Natural killer cell (primary cell): ENCODE measurements around the gene RELT. TPM values are rescaled to one million over a fixed set of nuclear protein-coding genes. Genes with fewer than 3 reads are reported as not detected.

Experiments used
- ATAC-seq, 3 donors: fragments of 150-1000 bp in 2 of 3; fragments of 200-7000 bp in 1 of 3; cut with Tn5 transposase; 1 replicate in 1 of 3; 2 replicates in 2 of 3; pipeline ENCODE4 v1.10.0; 2021; ENCODE audit warnings: mild to moderate bottlenecking in 2 of 3, moderate library complexity in 2 of 3
- DNase-seq, 2 donors: peaks; one replicate each; pipeline versions ENCODE4 v3.0.0 to v3.0.0-alpha.2; 2013 to 2021; ENCODE audit warnings: mixed read lengths in 1 of 2
- H3K27ac ChIP-seq: one replicate; pipeline ENCODE4 v1.5.1; 2013; ENCODE audit warnings: mild to moderate bottlenecking, low read length
- H3K27me3 ChIP-seq: one replicate; pipeline ENCODE4 v1.6.1; 2013; ENCODE audit warnings: low read length; ENCODE audit not compliant: control insufficient read depth, insufficient read depth
- H3K36me3 ChIP-seq: one replicate; pipeline ENCODE4 v1.6.1; 2013; ENCODE audit warnings: low read length; ENCODE audit not compliant: control insufficient read depth, insufficient read depth
- H3K4me1 ChIP-seq: one replicate; pipeline ENCODE4 v1.6.1; 2013; ENCODE audit warnings: low read length; ENCODE audit not compliant: control insufficient read depth, insufficient read depth
- H3K4me3 ChIP-seq: one replicate; pipeline ENCODE4 v1.5.1; 2013; ENCODE audit warnings: low read length
- H3K9me3 ChIP-seq: one replicate; pipeline ENCODE4 v1.6.1; 2013; ENCODE audit warnings: low read length; ENCODE audit not compliant: control insufficient read depth, insufficient read depth
- H3K27ac Mint-ChIP-seq, 2 donors: one replicate each; pipeline ENCODE4 v1.8.0; 2022; ENCODE audit warnings: mild to moderate bottlenecking in 2 of 2, mixed read lengths in 2 of 2, moderate library complexity in 1 of 2
- H3K27me3 Mint-ChIP-seq, 2 donors: one replicate each; pipeline ENCODE4 v1.8.0; 2022; ENCODE audit warnings: low read depth in 2 of 2, mixed read lengths in 2 of 2
- H3K36me3 Mint-ChIP-seq: one replicate; pipeline ENCODE4 v1.8.0; 2022; ENCODE audit warnings: mixed read lengths
- H3K4me1 Mint-ChIP-seq, 2 donors: one replicate each; pipeline ENCODE4 v1.8.0; 2022; ENCODE audit warnings: mixed read lengths in 2 of 2
- H3K4me3 Mint-ChIP-seq: one replicate; pipeline ENCODE4 v1.8.0; 2022; ENCODE audit warnings: mild to moderate bottlenecking, moderate library complexity, mixed read lengths
- H3K9me3 Mint-ChIP-seq, 2 donors: one replicate each; pipeline ENCODE4 v1.8.0; 2022; ENCODE audit warnings: mixed read lengths in 2 of 2
- WGBS: methylation state at CpG from one replicate; pipeline ENCODE4 v1.1.7; 2013; ENCODE audit warnings: missing lambda C conversion rate; ENCODE audit not compliant: insufficient coverage; 5-methylcytosine and 5-hydroxymethylcytosine counted together
- intact Hi-C: fragments of 100-400 bp; cut with micrococcal nuclease; formaldehyde crosslinking; loops from one replicate; pipeline ENCODE4 v1.14.2; 2022
- total RNA-seq, 4 donors: library from RNA; stranded (reverse); fragments of 120-200 nt in 1 of 4; gene quantifications; one replicate each; pipeline versions ENCODE4 v1.2.3 to v1.2.4, GENCODE V29; 2013 to 2022
- TF ChIP-seq, protein P1 (sequence below): fragments of 200-600 bp; IDR thresholded peaks from one replicate; pipeline ENCODE4 v1.8.0; 2022; ENCODE audit warnings: antibody characterized with exemption

RELT gene
- total RNA-seq, 3 donors from 2014 or later (not counting 1 experiment from before 2014, with no cell fraction given): 132 to 264 (median 151) TPM

- Mint-ChIP-seq H3K36me3 (no peaks in the 10 kb centered on the region), H3K9me3 (no peaks in the 10 kb centered on the region), H3K4me1 (peaks cover 0 to 20% of the 10 kb centered on the region in 2 donors), H3K27ac (peak overlapping the region; percentile 81), H3K27me3 (no peaks in the 10 kb centered on the region), H3K4me3 (peak overlapping the region; percentile 53)
- Histone ChIP-seq H3K4me1 (no peaks in the 10 kb centered on the region), H3K27ac (no peak overlapping the region), H3K4me3 (no peak overlapping the region), H3K27me3 (no peaks in the 10 kb centered on the region), H3K36me3 (peaks cover 16% of the 10 kb centered on the region), H3K9me3 (no peaks in the 10 kb centered on the region)
- ATAC-seq (peak in 2 of 3 donors; percentile 2 to 8), DNase-seq (no peak)
- 92% methylated on average over 5 of the region's 5 CpGs for WGBS
- intact Hi-C loops: no loop called here
- TF ChIP-seq, protein P1, sequence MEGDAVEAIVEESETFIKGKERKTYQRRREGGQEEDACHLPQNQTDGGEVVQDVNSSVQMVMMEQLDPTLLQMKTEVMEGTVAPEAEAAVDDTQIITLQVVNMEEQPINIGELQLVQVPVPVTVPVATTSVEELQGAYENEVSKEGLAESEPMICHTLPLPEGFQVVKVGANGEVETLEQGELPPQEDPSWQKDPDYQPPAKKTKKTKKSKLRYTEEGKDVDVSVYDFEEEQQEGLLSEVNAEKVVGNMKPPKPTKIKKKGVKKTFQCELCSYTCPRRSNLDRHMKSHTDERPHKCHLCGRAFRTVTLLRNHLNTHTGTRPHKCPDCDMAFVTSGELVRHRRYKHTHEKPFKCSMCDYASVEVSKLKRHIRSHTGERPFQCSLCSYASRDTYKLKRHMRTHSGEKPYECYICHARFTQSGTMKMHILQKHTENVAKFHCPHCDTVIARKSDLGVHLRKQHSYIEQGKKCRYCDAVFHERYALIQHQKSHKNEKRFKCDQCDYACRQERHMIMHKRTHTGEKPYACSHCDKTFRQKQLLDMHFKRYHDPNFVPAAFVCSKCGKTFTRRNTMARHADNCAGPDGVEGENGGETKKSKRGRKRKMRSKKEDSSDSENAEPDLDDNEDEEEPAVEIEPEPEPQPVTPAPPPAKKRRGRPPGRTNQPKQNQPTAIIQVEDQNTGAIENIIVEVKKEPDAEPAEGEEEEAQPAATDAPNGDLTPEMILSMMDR: no peak
These were observed 21.9 kb downstream of the RELT start for GRCh38 chr11:73398132-73398526.

- H3K27ac Mint-ChIP-seq: peak overlapping the region; percentile 81
- H3K4me1 ChIP-seq: no peaks in the 10 kb centered on the region
These were observed 22.5 kb downstream of the RELT start for GRCh38 chr11:73398721-73399120.

GRCh38 chr11:73399159-73399590 is 23.0 kb downstream of the RELT start:
- Histone ChIP-seq H3K4me1 (no peaks in the 10 kb centered on the region), H3K9me3 (no peaks in the 10 kb centered on the region), H3K27ac (no peak overlapping the region), H3K27me3 (no peaks in the 10 kb centered on the region), H3K4me3 (no peak overlapping the region), H3K36me3 (peaks cover 14% of the 10 kb centered on the region)
- Mint-ChIP-seq H3K9me3 (no peaks in the 10 kb centered on the region), H3K27me3 (no peaks in the 10 kb centered on the region), H3K36me3 (no peaks in the 10 kb centered on the region), H3K27ac (peak overlapping the region; percentile 81), H3K4me3 (peak overlapping the region; percentile 10), H3K4me1 (peaks cover 0 to 20% of the 10 kb centered on the region in 2 donors)
- ATAC-seq: peak in 1 of 3 donors; percentile 5
- peak in 1 of 2 donors; percentile 6 for DNase-seq
- WGBS: 86% methylated on average over 6 of the region's 6 CpGs
- intact Hi-C loops: no loop called here
- TF ChIP-seq, protein P1: no peak

More at GRCh38 chr11:73398721-73399120, 22.5 kb downstream of the RELT start:
- Mint-ChIP-seq H3K27me3 (no peaks in the 10 kb centered on the region), H3K9me3 (no peaks in the 10 kb centered on the region), H3K36me3 (no peaks in the 10 kb centered on the region), H3K4me1 (peaks cover 0 to 20% of the 10 kb centered on the region in 2 donors), H3K4me3 (no peak overlapping the region)
- 90% methylated on average over 2 of the region's 2 CpGs for WGBS
- Histone ChIP-seq H3K36me3 (peaks cover 15% of the 10 kb centered on the region), H3K4me3 (no peak overlapping the region), H3K9me3 (no peaks in the 10 kb centered on the region), H3K27ac (no peak overlapping the region), H3K27me3 (no peaks in the 10 kb centered on the region)
- intact Hi-C loops: no loop called here
- TF ChIP-seq, protein P1: no peak
- peak in 1 of 2 donors; percentile 14 for DNase-seq
- ATAC-seq: peak in 2 of 3 donors; percentile 9 to 10

DNA sequence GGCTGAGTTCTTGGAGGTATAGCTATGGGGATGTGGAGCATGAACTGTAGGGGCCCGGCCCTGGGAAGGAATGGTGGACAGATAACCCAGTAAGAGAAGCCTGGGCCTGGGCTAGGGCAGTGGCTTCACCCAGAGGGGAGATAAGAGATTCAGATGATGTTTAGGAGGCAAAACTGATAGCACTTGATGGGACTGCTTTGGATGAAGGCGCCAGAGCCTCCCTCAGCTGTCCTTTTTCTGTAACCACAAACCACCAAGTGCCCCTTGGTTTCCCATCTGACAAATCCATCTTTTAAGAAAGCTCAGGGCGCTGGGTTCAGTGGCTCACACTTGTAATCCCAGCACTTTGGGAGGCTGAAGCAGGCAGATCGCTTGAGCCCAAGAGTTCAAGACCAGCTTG is 23.4 kb downstream of the RELT start:
- H3K36me3 Mint-ChIP-seq: no peaks in the 10 kb centered on the region
- H3K27ac ChIP-seq: no peak overlapping the region
- H3K4me1 ChIP-seq: no peaks in the 10 kb centered on the region
- intact Hi-C loops: no loop called here
- H3K27ac Mint-ChIP-seq: peak overlapping the region; percentile 81
- WGBS: 62% methylated on average over 4 of the region's 4 CpGs
- H3K9me3 Mint-ChIP-seq: no peaks in the 10 kb centered on the region
- TF ChIP-seq, protein P1: no peak
- DNase-seq (no peak), ATAC-seq (no peak)
- no peak overlapping the region for H3K4me3 ChIP-seq
- peak overlapping the region; percentile 10 for H3K4me3 Mint-ChIP-seq
- no peaks in the 10 kb centered on the region for H3K27me3 ChIP-seq
- H3K9me3 ChIP-seq: no peaks in the 10 kb centered on the region
- H3K27me3 Mint-ChIP-seq: no peaks in the 10 kb centered on the region
- H3K4me1 Mint-ChIP-seq: peaks cover 0 to 20% of the 10 kb centered on the region in 2 donors
- H3K36me3 ChIP-seq: peaks cover 10% of the 10 kb centered on the region
